Osteocyte (in vitro differentiated cells): Measurements from ENCODE around the gene RGS19. TPM values are rescaled to one million over a fixed set of nuclear protein-coding genes. Genes with fewer than 3 reads are reported as not detected.

Experiments
- DNase-seq: peaks from one replicate; pipeline ENCODE4 v3.0.0; 2021; ENCODE audit warnings: mixed read lengths; ENCODE audit not compliant: unreplicated experiment; ENCODE audit errors: extremely low spot score
- H3K27ac Mint-ChIP-seq: one replicate; pipeline ENCODE4 v1.8.0; 2021; ENCODE audit warnings: mild to moderate bottlenecking, mixed read lengths; ENCODE audit not compliant: unreplicated experiment
- H3K27me3 Mint-ChIP-seq: one replicate; pipeline ENCODE4 v1.8.0; 2021; ENCODE audit warnings: mixed read lengths; ENCODE audit not compliant: unreplicated experiment
- H3K36me3 Mint-ChIP-seq: one replicate; pipeline ENCODE4 v1.8.0; 2021; ENCODE audit warnings: mixed read lengths; ENCODE audit not compliant: unreplicated experiment
- H3K4me1 Mint-ChIP-seq: one replicate; pipeline ENCODE4 v1.8.0; 2021; ENCODE audit warnings: mixed read lengths; ENCODE audit not compliant: unreplicated experiment
- H3K4me3 Mint-ChIP-seq: one replicate; pipeline ENCODE4 v1.8.0; 2021; ENCODE audit warnings: mild to moderate bottlenecking, moderate library complexity, mixed read lengths; ENCODE audit not compliant: unreplicated experiment
- H3K9me3 Mint-ChIP-seq: one replicate; pipeline ENCODE4 v1.8.0; 2021; ENCODE audit warnings: mixed read lengths; ENCODE audit not compliant: unreplicated experiment
- CTCF ChIP-seq: fragments of 200-600 bp; sonication (generic); IDR thresholded peaks from 2 replicates; pipeline ENCODE4 v1.5.0; 2021; ENCODE audit warnings: antibody characterized with exemption, mild to moderate bottlenecking, moderate library complexity
- microRNA-seq: library from miRNA; unstranded; fragments of <30 nt; microRNA quantifications from one replicate; pipeline ENCODE4 v1.1.0, GENCODE V29; 2020; ENCODE audit not compliant: unreplicated experiment
- total RNA-seq: library from RNA; stranded (reverse); gene quantifications from 2 replicates; pipeline ENCODE4 v1.2.1, GENCODE V29; 2021

RGS19 gene
- total RNA-seq, 1 donor from 2014 or later = 8.0 TPM

DNA sequence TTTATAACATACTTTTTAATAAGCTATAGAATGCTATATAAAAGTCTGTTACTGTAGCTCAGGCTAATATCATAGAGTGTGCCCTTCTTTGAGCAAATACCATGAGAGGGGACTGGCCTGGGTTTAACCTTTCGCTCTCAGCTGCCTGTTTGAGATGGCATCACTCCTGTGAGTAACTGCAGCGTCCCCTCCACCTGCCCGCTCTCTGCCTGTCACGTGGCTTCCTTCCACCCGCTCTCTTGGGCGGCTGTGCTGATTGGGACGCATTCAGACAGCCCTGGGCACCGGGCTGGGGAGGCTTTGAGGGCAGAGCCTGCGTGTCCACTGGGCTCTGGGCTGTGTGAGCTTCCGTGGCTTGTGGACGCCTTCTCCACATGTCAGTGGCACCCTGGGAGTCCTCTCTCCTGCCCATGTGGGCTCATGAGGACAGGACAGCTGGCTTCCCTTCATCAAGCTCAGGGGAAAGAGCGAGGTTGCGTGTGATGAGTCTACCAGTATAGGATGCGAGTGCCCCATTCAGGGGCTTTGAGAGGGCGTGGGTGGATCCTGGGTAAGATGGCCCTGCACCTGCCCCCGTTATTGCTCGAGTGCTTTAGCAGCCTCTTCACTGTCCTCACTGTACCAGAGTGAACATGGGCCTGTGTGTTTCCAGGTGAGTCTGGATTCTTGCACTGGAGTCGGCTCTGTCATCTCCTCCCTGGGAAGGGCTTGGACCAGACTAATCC lies 54.1 kb downstream of the RGS19 start:
- Mint-ChIP-seq H3K4me3 (no peak overlapping the region), H3K27me3 (no peaks in the 10 kb centered on the region), H3K27ac (no peak overlapping the region), H3K4me1 (no peaks in the 10 kb centered on the region), H3K9me3 (no peaks in the 10 kb centered on the region), H3K36me3 (peaks cover 41% of the 10 kb centered on the region)
- no peak for TF ChIP-seq CTCF
- DNase-seq = no peak

DNA sequence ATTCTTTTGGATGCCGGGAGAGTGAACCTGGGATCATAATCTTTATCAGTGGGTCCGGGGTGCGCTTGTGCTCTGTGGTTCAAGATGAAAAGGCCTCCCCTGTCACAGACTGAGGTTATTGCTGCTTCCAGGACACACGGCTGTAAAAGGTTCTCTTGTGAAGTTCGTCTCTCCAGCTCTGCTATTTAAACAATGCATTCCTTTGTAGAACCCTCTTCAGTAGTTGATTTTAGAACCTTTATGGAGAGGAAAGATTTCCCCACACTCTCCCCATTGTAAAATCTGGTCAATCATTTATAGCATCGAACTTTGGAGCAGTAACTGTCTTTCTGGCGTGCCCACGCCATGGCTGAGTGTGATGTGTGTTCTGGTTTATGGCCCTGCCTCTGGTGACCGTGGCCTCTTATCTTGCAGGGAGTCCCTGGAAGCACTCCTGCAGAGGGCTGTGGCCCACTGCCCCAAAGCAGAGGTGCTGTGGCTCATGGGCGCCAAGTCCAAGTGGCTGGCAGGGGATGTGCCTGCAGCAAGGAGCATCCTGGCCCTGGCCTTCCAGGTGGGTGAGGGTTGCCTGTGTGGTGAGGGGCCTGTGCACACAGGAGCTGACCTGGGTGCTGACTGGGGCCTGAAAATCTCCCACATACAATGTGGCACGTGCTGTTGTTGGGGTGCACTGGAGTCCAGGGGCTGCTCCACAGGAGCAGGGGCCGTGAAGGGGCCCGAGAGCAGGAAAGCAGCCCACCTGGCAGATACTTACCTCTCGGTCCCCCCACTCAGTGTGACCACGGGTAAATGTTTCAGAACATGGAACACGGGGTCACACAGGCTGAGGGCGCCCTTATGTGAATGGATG lies 55.0 kb downstream of the RGS19 start:
- Mint-ChIP-seq H3K4me1 (no peaks in the 10 kb centered on the region), H3K27ac (no peak overlapping the region), H3K9me3 (no peaks in the 10 kb centered on the region), H3K36me3 (peaks cover 41% of the 10 kb centered on the region), H3K4me3 (no peak overlapping the region), H3K27me3 (no peaks in the 10 kb centered on the region)
- no peak for DNase-seq
- TF ChIP-seq CTCF = no peak

GRCh38 chr20:64023361-64024140 lies 55.8 kb downstream of the RGS19 start:
- H3K9me3 Mint-ChIP-seq = no peaks in the 10 kb centered on the region
- H3K27me3 Mint-ChIP-seq = no peaks in the 10 kb centered on the region
- no peak overlapping the region for H3K27ac Mint-ChIP-seq
- H3K4me3 Mint-ChIP-seq = no peak overlapping the region
- TF ChIP-seq CTCF = no peak
- peaks cover 47% of the 10 kb centered on the region for H3K36me3 Mint-ChIP-seq
- no peaks in the 10 kb centered on the region for H3K4me1 Mint-ChIP-seq
- no peak for DNase-seq

Small RNA genes within 50 kb of the gene (microRNA-seq; reads per million reads assigned to microRNA genes)
- gene MIR6813 = not detected

Other genes with a start within 250 kb of the RGS19 start
- 20.5 and 20.9 TPM in 2 replicates for gene ZBTB46, start 248.3 kb downstream of the RGS19 start, total RNA-seq
- gene ABHD16B, start 218.0 kb downstream of the RGS19 start, total RNA-seq = not detected in 2 replicates
- gene TPD52L2, start 214.2 kb downstream of the RGS19 start, total RNA-seq = 102 and 109 TPM in 2 replicates
- 41.2 and 42.7 TPM in 2 replicates for gene DNAJC5, start 184.4 kb downstream of the RGS19 start, total RNA-seq
- gene UCKL1, start 123.1 kb downstream of the RGS19 start, total RNA-seq = 35.5 and 35.9 TPM in 2 replicates
- 39.7 and 40.9 TPM in 2 replicates for gene ZNF512B, start 109.6 kb downstream of the RGS19 start, total RNA-seq
- gene SAMD10, start 99.9 kb downstream of the RGS19 start, total RNA-seq = 3.5 and 3.7 TPM in 2 replicates
- 68.3 and 71.9 TPM in 2 replicates for gene PRPF6, start 98.4 kb downstream of the RGS19 start, total RNA-seq
- 1.3 and 1.4 TPM in 2 replicates for gene C20orf204, start 43.3 kb downstream of the RGS19 start, total RNA-seq
- gene SOX18, start 29.9 kb downstream of the RGS19 start, total RNA-seq = 1.2 and 2.0 TPM in 2 replicates
- 67.3 and 73.1 TPM in 2 replicates for gene TCEA2, start 16.3 kb downstream of the RGS19 start, total RNA-seq
- 1.6 and 2.1 TPM in 2 replicates for gene OPRL1, start 564 bp upstream of the RGS19 start, total RNA-seq
- gene LKAAEAR1, start 4.9 kb upstream of the RGS19 start, total RNA-seq = not detected in 2 replicates
- not detected in 2 replicates for gene NPBWR2, start 28.0 kb upstream of the RGS19 start, total RNA-seq
- not detected in 2 replicates for gene MYT1, start 84.9 kb upstream of the RGS19 start, total RNA-seq
- 94.6 and 96.7 TPM in 2 replicates for gene PCMTD2, start 176.2 kb upstream of the RGS19 start, total RNA-seq